Stimulated activated CD4-positive, alpha-beta T cell treated with anti-CD3 and anti-CD28 coated beads, Interleukin-12 subunit alpha, Interleukin-12 subunit beta, amount 100 ng/mL, for 24 hours (primary cell): Measurements from ENCODE around the gene ZC3H18.

Experiments used
- DNase-seq, 2 experiments: peaks; one replicate each; pipeline ENCODE4 v3.0.0-alpha.2; 2020; ENCODE audit warnings: low read depth in 2 of 2

The ZC3H18 gene

GRCh38 chr16:88532434-88533241, 37.6 kb upstream of the ZC3H18 start:
- no peak for DNase-seq

GRCh38 chr16:88533381-88533917, 36.8 kb upstream of the ZC3H18 start:
- DNase-seq = no peak

GRCh38 chr16:88533932-88534637, 36.1 kb upstream of the ZC3H18 start:
- DNase-seq = peak; percentile 63 to 64

GRCh38 chr16:88534638-88535190, 35.5 kb upstream of the ZC3H18 start:
- DNase-seq = no peak

- no peak for DNase-seq
These were observed 34.9 kb upstream of the ZC3H18 start for GRCh38 chr16:88535191-88535856.

GRCh38 chr16:88535857-88536222, 34.4 kb upstream of the ZC3H18 start:
- DNase-seq = no peak

GRCh38 chr16:88536510-88536909, 33.7 kb upstream of the ZC3H18 start:
- DNase-seq = no peak

- no peak for DNase-seq
These were observed 33.0 kb upstream of the ZC3H18 start for GRCh38 chr16:88536971-88537751.

- DNase-seq = no peak
These were observed 32.3 kb upstream of the ZC3H18 start for GRCh38 chr16:88537859-88538258.

GRCh38 chr16:88538366-88539060, 31.7 kb upstream of the ZC3H18 start:
- DNase-seq = no peak

GRCh38 chr16:88539261-88539651, 30.9 kb upstream of the ZC3H18 start:
- no peak for DNase-seq

- no peak for DNase-seq
These were observed 30.4 kb upstream of the ZC3H18 start for GRCh38 chr16:88539652-88540345.

- DNase-seq = no peak
These were observed 29.7 kb upstream of the ZC3H18 start for GRCh38 chr16:88540346-88540977.

- DNase-seq = no peak
These were observed 28.2 kb upstream of the ZC3H18 start for GRCh38 chr16:88541831-88542616.

GRCh38 chr16:88543230-88543813, 26.9 kb upstream of the ZC3H18 start:
- no peak for DNase-seq

GRCh38 chr16:88545781-88546180, 24.4 kb upstream of the ZC3H18 start:
- no peak for DNase-seq

GRCh38 chr16:88548131-88548874, 21.9 kb upstream of the ZC3H18 start:
- DNase-seq = no peak

GRCh38 chr16:88548985-88549384, 21.2 kb upstream of the ZC3H18 start:
- no peak for DNase-seq
